HG03280 (cell line): ENCODE measurements around the gene GNAZ.

Source experiments
- ATAC-seq: cut with Tn5 transposase; IDR thresholded peaks from one replicate; pipeline ENCODE4 v1.9.1; 2021; ENCODE audit warnings: mild to moderate bottlenecking, moderate library complexity; ENCODE audit not compliant: unreplicated experiment

Gene GNAZ

DNA sequence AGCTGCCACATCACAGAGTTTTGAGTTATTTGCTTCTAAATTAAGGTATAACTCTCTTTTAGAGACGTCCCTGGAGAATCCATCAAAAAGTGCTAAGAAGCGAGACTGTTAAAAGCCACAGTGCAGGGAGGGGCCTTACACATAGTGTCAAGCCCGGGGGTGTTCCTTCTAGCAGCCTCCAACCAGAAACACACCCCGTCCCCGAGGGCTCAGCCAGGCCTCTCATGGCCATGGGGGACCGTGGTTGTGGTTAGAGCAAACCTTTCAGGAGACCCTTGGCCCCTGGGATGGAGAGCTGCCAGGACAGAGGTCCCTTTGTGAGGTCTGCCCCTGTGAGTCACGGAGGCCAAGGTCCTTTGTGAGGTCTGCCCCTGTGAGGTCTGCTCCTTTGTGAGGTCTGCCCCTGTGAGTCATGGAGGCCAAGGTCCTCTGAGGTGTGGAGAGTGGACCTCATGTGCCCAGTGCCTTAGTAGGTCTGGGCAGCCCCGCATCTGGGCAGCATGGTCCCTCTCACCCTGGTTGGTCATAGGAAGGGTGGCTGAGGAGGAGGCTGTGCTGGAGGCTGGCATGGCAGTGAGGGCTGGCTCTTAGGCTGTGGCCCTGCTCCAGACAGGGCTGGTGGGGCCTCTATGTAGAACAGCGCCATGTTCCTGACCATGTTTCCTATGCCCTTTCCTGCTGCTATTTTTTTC, 5.4 kb downstream of the GNAZ start:
- ATAC-seq, result no peak

DNA sequence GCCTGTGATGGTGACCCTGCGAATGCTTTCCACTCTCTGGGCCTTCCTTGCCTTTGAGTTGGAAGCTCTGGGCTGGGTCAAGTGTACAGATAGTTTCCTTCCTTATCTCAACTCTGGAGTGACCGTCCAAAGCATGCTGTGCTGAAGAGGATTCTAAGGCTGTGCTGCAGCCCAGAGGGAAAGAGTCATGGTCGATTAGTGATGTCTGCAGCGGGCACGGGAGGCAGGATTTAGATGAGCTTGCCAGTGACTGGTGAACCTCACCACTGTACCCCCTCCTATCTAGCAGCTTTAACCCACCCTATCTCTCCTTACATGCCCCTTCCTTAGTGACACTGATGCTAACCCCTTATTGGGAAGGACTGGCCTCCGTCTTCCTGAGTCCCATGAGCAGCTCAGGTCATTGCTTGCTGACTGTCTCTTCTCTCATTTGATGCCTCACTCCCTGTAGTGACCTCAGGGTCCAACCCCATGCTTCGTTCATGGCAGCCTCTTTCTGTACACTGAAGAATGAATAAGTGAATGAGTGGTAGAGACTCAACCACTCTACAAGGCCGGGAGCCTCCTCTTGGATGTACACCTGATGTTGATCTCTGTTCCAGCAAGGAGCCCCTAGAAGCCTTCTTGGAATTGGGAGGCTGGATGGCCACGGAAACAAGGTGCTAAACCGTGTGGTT, 6.7 kb downstream of the GNAZ start:
- no peak for ATAC-seq

DNA sequence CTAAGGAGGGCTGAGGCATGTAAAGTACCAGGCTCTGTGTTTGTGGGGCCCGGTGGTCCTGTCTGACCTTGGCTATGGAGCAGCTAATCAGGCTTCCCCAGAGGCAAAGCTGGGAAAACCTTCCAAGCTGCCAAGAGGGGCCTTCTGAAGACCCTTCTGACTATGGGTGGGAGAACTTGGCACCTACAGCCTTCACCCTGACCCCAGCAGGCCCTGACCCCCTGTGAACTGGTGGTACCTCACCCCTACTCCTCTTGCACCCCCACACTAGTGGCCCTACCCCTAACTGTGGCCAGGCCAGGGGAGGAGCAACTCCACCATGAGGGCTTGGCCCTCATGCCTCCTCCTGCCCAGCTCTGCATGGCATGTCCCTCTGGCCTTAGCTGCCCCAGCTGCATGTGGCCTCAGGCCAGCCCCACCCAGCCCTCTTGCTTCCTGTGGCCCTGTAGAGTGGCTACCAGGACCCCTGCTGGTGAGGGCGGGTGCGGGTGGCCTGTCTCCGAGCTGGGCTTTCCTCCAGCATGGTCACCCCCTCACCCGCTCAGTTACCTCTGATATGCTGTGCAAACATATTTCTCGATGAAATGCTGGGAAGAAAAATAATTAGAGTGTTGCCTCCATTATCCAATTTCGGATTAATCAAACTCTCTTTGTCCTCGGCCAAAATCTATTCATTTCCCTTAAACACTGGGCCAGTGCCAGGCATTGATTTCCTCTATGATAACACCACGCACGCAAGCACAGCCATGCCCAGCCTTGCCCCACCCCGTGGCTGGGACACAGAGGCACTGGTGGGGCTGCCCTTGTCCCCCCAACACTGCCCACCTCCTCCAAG, 7.5 kb downstream of the GNAZ start:
- ATAC-seq, result no peak

DNA sequence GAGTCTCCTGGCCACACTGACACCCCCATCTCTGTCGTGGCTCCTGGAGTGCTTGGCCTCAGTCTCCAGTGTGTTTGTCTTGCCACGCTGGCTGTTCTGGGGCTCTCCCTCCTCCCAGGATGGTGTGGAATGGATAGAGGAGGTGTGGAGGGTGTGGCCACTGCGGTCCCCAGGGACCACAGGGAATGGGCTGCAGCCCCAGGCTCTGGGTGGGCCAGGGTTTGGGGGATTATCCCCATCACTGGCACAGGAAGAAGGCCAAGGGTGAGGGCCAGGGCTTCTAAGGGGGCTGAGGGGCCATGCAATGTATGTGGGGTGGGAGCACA, 8.1 kb downstream of the GNAZ start:
- no peak for ATAC-seq

DNA sequence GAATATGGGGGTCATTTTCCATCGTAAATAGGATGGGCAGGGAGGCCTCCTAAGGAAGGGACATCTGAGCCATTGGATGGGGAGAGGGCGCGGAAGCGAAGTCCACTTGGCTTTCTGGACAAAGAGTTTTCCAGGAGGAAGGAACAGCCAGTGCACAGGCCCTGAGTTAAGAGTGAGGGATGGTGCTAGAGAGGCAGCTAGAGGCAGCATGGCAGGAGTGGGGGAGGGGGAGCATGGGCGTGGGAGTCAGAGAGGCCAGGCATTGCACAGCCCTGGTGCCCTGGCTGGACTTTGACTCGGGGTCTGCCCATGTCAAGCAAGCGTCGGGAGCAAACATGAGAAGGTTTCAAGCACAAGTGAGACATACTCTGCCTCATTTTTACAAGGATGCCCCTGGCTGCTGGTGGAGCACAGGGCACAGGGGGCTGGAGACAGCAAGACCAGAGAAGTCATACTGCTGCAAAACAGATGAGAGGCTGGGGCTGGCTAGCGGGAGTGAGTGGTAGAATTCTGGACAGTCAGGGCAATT, 9.0 kb downstream of the GNAZ start:
- no peak for ATAC-seq

DNA sequence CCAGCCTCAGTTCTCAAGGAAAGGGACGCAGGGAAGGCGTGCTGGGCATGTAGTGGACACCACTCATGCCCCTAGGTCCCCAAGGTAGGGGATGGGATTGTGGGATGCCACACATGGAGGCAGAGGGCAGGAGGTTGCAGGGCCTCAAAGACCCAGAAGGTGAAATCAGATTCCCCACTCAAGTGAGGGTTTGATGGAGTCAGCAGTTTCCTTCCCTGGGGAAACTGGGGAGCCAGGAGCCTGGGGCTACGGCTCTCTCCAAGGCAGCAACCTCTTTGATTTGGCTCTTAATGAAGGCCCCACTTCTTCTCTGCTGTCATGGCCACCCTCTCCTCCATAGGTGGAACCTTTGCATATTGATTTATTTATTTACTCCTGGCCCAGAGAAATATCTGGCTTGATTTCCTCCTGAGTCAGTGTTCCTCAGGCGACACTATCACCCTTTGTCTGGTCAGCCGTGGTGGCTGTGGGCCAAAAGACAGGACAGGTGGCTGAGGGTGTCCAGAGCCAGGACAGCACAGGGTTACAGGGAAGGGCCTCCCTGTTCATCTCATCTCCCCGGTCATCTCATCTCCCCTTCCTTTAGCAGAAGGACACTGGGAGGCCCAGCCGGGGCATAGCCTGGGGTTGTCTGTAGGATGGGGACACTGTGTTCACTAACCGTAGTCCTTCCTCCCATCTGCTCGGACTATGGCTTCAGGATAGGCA, 9.6 kb downstream of the GNAZ start:
- ATAC-seq, result no peak

DNA sequence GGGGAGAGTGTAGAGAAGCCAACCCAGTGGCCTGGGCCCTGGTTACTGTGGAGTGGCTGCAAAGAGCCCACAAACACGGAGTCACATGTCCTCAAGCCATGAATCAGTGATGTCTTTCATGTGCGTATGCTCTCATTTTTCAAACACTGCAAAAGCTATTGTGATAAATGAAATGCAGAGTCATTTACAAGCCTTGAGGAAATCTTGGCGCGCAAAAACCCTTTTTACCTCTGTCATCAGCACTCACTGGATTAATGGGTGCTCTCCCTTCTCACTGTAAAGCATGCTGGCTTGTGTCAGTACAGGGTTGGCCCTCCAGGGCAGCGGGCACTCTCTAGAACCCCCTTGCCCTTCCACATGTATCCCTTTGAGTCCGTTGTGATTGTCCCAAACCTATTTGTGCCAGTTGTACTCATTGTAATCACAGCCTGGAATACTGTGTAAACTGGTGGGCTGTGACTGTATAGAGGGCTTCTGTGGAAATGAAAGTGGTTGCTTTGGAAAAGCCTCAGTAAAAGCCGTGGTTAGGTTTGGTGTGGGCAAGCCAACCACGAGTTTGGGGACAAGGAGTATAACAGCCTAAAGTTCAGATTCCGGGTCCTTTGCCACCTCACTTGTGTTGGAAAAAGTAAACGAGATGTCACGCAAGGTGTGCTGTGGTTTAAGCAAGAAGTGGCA, 10.4 kb downstream of the GNAZ start:
- ATAC-seq, result no peak

DNA sequence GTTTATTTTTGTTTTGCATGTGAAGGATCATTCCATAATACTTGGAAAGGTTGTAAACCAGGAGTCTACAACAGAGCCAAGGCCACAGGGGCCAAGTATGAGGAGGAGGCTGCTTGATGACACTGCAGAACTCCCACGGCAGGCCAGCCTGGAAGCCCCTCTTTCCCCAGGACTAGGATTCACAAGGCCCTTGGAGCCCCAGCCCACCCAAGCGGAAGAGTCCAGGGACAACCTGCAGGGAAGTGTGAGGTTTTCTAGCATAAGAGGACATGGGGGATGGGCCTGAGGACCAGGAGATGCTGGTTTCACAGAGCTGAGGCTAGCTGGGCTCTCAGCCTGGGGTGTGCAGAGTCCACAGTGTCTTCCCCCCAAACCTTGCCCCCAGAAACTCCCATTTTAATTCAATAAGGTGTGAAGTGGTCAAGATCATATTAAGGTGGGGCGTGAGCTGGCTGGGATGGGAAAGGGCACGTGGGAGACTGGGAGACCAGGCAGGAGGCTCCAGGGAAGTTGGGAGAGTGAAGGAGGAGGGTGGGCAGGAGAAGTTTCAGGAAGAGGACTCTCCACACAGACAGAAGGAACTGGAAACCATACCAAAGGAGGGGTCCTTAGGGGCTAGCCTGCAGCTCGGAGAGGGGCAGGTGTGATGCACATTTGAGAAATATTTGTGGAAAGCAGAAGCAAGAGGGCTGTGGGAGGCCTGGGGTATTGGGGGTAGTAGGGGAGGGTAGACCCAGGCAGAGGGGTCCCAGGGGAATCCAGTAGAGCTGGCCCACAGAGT, 12.4 kb downstream of the GNAZ start:
- no peak for ATAC-seq

DNA sequence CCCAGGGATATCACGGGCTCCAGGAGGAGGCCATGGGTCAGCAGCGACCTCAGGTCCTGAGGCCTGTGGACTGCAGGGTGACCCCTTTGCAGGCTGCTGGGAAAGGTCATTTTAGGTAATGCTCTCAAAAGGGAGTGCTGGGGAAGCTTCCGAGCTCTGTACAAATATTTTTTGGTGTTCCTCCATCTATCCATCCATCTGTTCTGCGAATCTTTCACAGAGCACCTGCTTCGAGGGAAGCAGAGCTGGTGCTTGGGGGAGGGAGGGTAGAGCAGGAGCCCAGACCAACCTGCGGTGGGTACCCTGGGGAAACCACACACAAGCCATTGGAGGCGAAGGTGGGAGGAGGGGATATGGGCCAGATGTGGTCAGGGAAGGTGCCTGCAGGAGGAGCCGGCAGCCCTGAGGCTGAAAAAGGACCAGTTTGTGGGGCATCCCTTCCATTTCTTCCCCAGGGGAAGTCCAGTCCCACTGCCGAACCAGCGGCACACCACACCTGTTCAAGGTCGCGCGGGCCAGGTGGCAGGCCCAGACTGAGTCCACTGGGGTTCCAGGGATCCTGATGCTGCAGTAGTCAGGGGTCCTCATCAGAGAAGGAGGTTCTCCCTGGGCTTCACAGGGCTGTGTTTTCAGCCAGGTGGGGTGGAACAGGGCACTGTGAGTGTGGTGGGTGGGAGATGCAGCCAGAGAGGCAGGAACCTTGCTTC, 13.1 kb downstream of the GNAZ start:
- ATAC-seq, result no peak

DNA sequence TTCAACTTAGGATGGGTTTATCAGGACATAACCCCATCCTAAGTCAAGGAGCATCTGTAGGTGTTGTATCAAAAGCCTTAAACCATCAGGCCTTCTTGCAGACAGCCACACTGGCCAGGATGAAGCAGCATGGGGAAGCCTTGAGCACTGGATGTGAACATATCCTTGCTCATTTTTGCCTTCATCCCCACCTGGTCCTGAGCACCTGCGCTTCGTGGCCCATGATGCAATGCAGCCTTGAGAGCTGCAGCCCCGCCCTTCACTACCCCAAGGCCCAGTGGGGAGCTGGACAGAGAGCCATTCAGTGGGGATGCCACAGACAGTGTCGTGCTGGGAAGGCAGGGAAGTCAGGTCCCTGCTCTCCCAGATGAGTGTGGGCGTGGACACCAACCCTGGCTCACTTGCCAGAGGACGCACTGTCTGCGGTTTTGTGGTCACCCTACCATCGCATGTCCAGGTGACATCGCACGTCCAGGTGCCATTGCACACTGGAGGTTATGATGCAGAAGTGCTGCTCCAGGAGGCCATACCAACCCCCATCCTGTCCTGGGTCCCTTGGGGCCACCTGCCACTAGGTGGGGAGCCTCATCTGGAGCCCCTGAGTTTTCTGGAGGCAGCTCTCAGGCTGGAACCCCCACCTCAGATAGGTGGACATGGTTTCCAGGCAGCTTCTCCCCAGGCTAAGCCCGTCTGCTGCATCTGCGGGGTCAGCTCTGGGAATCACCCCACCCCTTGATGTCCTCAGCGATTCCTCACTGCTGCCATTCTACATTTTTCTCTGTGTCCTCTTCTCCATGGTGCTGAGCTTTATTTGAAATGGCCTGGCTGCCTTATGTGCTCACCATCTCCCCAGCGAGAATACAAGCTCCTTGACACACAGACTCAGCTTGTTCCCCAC, 14.4 kb downstream of the GNAZ start:
- no peak for ATAC-seq

DNA sequence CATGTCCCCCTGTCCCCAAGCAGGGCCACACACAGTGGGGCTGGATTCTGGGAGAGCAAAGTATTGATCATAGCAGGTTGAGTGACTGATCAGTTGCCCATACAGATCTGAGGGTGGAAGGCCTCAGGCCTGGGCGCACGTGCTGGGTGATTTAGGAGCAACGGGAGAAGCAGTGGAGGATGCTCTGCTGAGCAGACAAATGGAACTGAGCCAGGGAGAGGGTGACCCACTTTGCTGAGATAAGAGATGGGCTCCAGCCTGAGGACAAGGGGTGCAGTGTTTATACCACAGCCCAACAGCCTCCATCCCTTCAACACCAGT, 15.0 kb downstream of the GNAZ start:
- ATAC-seq, result no peak

DNA sequence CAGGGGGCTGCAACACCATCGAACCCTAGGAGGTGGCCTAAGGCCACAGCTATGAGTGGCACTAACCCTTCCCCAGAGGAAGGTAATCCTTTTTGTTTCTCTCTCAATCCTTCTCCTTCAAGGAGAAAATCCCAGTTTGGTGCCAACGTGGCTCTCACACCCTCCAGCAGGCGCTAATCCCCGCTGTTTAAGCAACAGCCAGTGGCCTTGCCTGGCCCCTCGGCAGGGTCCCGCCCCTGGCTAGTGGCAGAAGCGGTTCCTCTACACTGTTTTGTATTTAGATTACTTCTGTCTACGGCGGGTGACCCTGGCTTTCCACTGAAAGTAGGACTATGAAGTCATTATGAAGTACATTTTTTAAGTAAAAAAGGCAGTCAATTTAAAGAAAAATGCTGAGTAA, 15.5 kb downstream of the GNAZ start:
- ATAC-seq, result no peak

DNA sequence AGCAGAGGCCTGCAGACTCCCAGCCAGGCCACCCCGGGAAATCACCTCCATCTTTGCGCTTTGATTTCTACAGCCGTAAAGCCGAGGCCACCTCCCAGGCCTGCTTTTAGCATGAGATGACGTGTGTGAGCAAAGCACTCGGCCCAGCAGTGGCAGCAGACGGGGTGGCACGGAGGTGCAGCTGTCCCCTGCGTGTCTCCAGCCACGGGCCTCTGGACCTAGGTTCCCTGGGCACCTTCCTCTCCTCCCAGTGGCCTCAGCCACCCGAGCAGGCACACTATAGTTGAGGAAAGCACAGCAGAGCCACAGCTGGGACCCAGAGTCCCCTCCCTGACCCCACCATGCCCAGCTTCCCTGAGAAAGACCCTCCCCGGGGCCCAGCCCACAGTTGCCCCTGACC, 15.9 kb downstream of the GNAZ start:
- ATAC-seq, result no peak

DNA sequence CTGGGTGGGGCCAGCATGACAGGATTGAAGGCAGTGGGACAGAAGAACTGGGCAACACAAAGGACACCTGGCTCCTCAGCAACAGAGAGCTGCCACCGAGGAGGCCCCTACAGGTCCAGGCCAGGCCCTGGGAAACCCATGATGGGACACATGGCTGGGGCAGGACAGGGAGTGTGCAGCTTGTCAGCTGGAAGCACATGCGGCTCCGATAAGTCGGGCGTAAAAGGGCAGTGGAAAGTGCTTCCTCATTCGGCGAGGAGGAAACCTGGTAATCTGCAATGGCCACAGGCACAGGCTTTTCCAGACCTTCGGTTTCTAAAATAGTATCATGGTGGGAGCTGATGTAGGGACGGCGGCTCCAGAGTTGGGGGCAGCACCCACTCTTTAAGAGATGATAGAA, 16.5 kb downstream of the GNAZ start:
- no peak for ATAC-seq

DNA sequence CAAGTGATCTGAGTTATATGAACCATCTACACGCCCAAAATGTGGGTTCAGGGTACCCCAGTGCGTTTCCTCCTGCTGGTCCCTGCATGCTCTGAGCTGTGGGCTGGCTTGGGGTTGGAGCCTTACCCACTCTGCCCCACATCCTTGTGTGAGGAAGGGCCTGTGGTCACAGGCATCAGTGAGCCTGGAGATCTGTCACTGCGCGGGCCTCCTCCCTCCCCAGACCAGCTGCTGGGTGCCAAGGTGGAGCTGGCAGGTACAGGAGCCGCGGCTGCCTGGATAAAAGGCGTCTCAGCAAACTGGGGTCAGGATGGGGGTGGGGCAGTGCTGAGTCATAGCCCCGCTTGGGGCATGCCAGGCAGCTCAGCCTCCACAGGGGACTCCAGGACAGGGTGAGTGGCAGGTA, 17.9 kb downstream of the GNAZ start:
- ATAC-seq, result no peak

DNA sequence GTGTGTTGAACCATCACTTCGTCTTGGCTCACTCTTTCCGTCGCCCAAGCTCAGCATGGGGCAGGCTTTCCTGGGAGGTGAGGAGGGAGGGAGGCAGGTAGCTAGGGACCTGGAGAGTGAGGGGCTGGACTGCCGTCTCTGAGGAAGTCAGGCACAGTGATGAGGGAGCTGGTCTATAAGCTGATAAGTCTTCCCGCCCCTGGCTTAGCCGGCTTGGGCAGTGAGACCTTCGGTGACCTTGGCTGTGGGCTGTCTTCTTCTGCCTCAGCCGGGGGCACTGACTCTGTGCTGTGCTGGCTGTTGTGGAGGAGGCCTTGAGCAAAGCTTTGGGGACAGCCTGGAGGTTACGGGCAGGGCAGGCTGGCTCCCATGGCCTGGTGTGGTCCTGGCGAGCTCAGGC, 18.7 kb downstream of the GNAZ start:
- no peak for ATAC-seq

DNA sequence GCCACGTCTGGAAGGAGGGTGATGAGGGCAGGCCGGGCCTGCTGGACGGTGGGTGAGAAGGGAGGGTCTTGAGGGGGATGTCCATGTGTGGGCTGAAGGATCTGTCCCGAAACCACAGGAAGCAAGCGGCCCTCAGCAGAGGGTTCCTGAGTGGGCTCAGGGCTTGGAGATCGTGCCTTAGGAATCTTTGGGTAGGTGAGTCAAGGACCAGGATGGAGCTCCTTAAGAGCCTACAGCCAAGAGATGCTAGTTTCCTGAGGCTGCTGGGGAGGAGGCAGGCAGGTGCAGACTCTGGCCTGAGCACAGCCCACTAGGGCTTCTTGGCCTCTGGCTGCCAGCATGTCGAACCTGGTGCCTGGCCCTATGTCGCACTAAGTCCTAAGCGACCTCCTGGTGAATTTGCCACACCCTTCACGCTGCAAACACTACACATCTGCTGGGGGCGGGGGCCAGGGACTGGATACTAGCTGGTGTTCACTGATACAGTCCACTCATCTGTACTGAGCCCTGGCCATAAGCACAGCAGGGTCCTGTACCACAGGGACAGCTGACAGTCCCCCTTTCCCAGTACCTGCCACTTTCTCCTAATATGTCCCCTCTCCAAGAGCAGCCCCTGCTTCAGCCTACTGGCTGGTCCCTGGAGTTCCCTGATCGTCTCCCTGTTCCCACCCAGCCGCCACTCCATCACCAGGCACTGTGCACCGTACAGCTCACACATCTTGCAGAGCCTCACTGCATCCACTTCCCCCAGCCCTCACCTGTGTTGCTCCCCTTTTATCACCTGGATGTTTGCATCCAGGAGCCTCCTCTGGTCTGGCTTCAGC, 19.5 kb downstream of the GNAZ start:
- no peak for ATAC-seq

DNA sequence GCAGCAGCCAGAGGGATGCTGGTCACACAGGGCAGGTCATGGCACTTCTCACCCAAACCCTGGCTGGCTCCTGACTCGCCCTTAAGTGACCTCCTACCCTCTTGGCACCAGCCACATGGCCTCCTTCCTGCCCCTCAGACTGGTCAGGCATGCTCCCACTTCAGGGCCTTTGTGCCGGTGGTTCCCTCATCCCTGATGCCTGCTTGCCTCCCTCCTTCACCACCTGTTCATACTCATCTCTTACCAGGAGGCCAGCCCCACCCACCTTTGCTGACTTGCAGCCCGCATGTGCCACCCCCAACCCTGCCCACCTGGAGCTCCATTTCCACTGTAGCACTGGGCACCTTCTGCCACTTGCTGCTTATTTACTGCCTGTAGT, 20.1 kb downstream of the GNAZ start:
- ATAC-seq, result no peak
